Cerebellar nuclear complex (tissue), 1 donor: Measurements from ENCODE around the gene STX1A.
"Not testable (repeated sequence)": the region's sequence is repeated elsewhere in the genome, so short reads cannot be mapped to it uniquely, and the experiment has no call there.

Experiments
- DNase-seq, 2 experiments: peaks; one replicate each; lab custom pipeline; 2025; lab: John Stamatoyannopoulos, UW

Gene STX1A

GRCh38 chr7:73683056-73683787 is 36.2 kb downstream of the STX1A start, which contains the start of the genes BUD23 and DNAJC30:
Gene BUD23, plus strand, starts transcription at chr7:73683597. Its CDS starts 29 bp downstream, at chr7:73683626.
Gene DNAJC30, minus strand, starts transcription at chr7:73683453. Its CDS starts 30 bp downstream, at chr7:73683423.
- DNase-seq: peak; percentile 25 to 84

- DNase-seq: no peak
Measured at GRCh38 chr7:73682745-73683055, 36.8 kb downstream of the STX1A start.

- DNase-seq: no peak
Measured at GRCh38 chr7:73681031-73681430, 38.4 kb downstream of the STX1A start.

- DNase-seq: no peak
Measured at GRCh38 chr7:73680501-73680900, 39.0 kb downstream of the STX1A start.

GRCh38 chr7:73679709-73680108 is 39.8 kb downstream of the STX1A start:
- DNase-seq: no peak

- no peak for DNase-seq
Measured at GRCh38 chr7:73678862-73679261, 40.6 kb downstream of the STX1A start.

- DNase-seq: not testable (repeated sequence)
Measured at GRCh38 chr7:73676062-73676461, 43.4 kb downstream of the STX1A start.

GRCh38 chr7:73674468-73675124 is 44.9 kb downstream of the STX1A start:
- no peak for DNase-seq

GRCh38 chr7:73671857-73672445 is 47.5 kb downstream of the STX1A start:
- no peak for DNase-seq

- DNase-seq: no peak
Measured at GRCh38 chr7:73671322-73671661, 48.2 kb downstream of the STX1A start.

GRCh38 chr7:73669858-73670385 is 49.5 kb downstream of the STX1A start:
- no peak for DNase-seq

GRCh38 chr7:73669288-73669701 is 50.2 kb downstream of the STX1A start:
- no peak for DNase-seq

GRCh38 chr7:73668886-73669230 is 50.6 kb downstream of the STX1A start:
- no peak for DNase-seq

- DNase-seq: no peak
Measured at GRCh38 chr7:73668103-73668885, 51.2 kb downstream of the STX1A start.

- DNase-seq: peak in 1 of 2 experiments; percentile 11
Measured at GRCh38 chr7:73667344-73668102, 51.9 kb downstream of the STX1A start, which contains the start of gene VPS37D. Gene VPS37D, plus strand, starts transcription at chr7:73667831. Its CDS starts 128 bp downstream, at chr7:73667959.

GRCh38 chr7:73663033-73663432 is 56.4 kb downstream of the STX1A start:
- no peak for DNase-seq

- DNase-seq: not testable (repeated sequence)
Measured at GRCh38 chr7:73660594-73660993, 58.9 kb downstream of the STX1A start.

- no peak for DNase-seq
Measured at GRCh38 chr7:73659983-73660382, 59.5 kb downstream of the STX1A start.

- DNase-seq: not testable (repeated sequence)
Measured at GRCh38 chr7:73655309-73655708, 64.2 kb downstream of the STX1A start.

GRCh38 chr7:73652541-73652949 is 66.9 kb downstream of the STX1A start:
- no peak for DNase-seq

- no peak for DNase-seq
Measured at GRCh38 chr7:73650524-73650923, 68.9 kb downstream of the STX1A start.
